Esophagus squamous epithelium (tissue), 4 donors: Measurements from ENCODE around the gene TMEM238.

Source experiments
- POLR2A ChIP-seq, 4 donors: fragments of 450-650 bp; IDR thresholded peaks; one replicate each; pipeline ENCODE4 v1.6.1; 2017; ENCODE audit warnings: antibody characterized with exemption in 4 of 4, mild to moderate bottlenecking in 4 of 4, moderate library complexity in 3 of 4
- TF ChIP-seq, protein P1 (sequence below), 6 experiments: fragments of 450-650 bp in 4 of 6; fragments of 200-600 bp in 2 of 6; sonication (generic) in 2 of 6; IDR thresholded peaks; one replicate each; pipeline ENCODE4 v1.5.1; 2016 to 2019; ENCODE audit warnings: antibody characterized with exemption in 6 of 6, mild to moderate bottlenecking in 4 of 6, moderate library complexity in 4 of 6

- TF ChIP-seq, protein P1, sequence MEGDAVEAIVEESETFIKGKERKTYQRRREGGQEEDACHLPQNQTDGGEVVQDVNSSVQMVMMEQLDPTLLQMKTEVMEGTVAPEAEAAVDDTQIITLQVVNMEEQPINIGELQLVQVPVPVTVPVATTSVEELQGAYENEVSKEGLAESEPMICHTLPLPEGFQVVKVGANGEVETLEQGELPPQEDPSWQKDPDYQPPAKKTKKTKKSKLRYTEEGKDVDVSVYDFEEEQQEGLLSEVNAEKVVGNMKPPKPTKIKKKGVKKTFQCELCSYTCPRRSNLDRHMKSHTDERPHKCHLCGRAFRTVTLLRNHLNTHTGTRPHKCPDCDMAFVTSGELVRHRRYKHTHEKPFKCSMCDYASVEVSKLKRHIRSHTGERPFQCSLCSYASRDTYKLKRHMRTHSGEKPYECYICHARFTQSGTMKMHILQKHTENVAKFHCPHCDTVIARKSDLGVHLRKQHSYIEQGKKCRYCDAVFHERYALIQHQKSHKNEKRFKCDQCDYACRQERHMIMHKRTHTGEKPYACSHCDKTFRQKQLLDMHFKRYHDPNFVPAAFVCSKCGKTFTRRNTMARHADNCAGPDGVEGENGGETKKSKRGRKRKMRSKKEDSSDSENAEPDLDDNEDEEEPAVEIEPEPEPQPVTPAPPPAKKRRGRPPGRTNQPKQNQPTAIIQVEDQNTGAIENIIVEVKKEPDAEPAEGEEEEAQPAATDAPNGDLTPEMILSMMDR (IDR thresholded peaks at IDR 0.05): no peak
- no peak for TF ChIP-seq POLR2A (IDR thresholded peaks at IDR 0.05)
Observed at GRCh38 chr19:55365245-55365644, 18.8 kb downstream of the TMEM238 start.
